WERI-Rb-1 (cell line): ENCODE measurements around the gene ABI3BP.

Source experiments
- DNase-seq: peaks from one replicate; pipeline ENCODE4 v3.0.0-alpha.2; 2020
- H3K27ac ChIP-seq: fragments of 250-450 bp; sonication (Bioruptor Pico); 2 replicates; pipeline ENCODE4 v1.5.1; 2020; ENCODE audit warnings: mild to moderate bottlenecking, moderate library complexity
- H3K27me3 ChIP-seq: fragments of 250-450 bp; sonication (Bioruptor Pico); 2 replicates; pipeline ENCODE4 v1.5.1; 2021; ENCODE audit warnings: mild to moderate bottlenecking, low read depth, moderate library complexity; ENCODE audit not compliant: insufficient read depth, severe bottlenecking
- H3K36me3 ChIP-seq: fragments of 250-450 bp; sonication (Bioruptor Pico); 2 replicates; pipeline ENCODE4 v1.5.1; 2020; ENCODE audit warnings: mild to moderate bottlenecking, moderate library complexity
- H3K4me3 ChIP-seq: 2 replicates; pipeline ENCODE4 v1.5.1; 2011; ENCODE audit warnings: low read depth, mild to moderate bottlenecking, control low read depth, low read length
- H3K9me3 ChIP-seq: fragments of 250-450 bp; sonication (Bioruptor Pico); 2 replicates; pipeline ENCODE4 v1.5.1; 2021; ENCODE audit warnings: mild to moderate bottlenecking, moderate library complexity; ENCODE audit not compliant: severe bottlenecking
- CTCF ChIP-seq: IDR thresholded peaks from 2 replicates; pipeline ENCODE4 v1.5.1; 2011; ENCODE audit warnings: low read depth, mild to moderate bottlenecking, control low read depth, inconsistent platforms, low read length

The ABI3BP gene

GRCh38 chr3:100893108-100893507 lies 100.1 kb downstream of the ABI3BP start:
- H3K27me3 ChIP-seq, result no peaks in the 10 kb centered on the region
- TF ChIP-seq CTCF, result no peak
- no peak overlapping the region for H3K27ac ChIP-seq
- no peaks in the 10 kb centered on the region for H3K36me3 ChIP-seq
- no peaks in the 10 kb centered on the region for H3K9me3 ChIP-seq
- no peak for DNase-seq
- no peak overlapping the region for H3K4me3 ChIP-seq

GRCh38 chr3:100891827-100892226 lies 101.4 kb downstream of the ABI3BP start:
- no peak for DNase-seq
- Histone ChIP-seq H3K27ac (no peak overlapping the region), H3K4me3 (no peak overlapping the region), H3K36me3 (no peaks in the 10 kb centered on the region), H3K9me3 (no peaks in the 10 kb centered on the region), H3K27me3 (no peaks in the 10 kb centered on the region)
- TF ChIP-seq CTCF, result no peak

- H3K36me3 ChIP-seq, result no peaks in the 10 kb centered on the region
- no peaks in the 10 kb centered on the region for H3K9me3 ChIP-seq
- H3K4me3 ChIP-seq, result no peak overlapping the region
- no peaks in the 10 kb centered on the region for H3K27me3 ChIP-seq
- TF ChIP-seq CTCF, result no peak
- DNase-seq, result no peak
- no peak overlapping the region for H3K27ac ChIP-seq
Measured at GRCh38 chr3:100891033-100891432, 102.2 kb downstream of the ABI3BP start.

GRCh38 chr3:100888881-100889280 lies 104.3 kb downstream of the ABI3BP start:
- H3K9me3 ChIP-seq, result no peaks in the 10 kb centered on the region
- H3K36me3 ChIP-seq, result no peaks in the 10 kb centered on the region
- no peak for DNase-seq
- H3K27ac ChIP-seq, result no peak overlapping the region
- H3K4me3 ChIP-seq, result no peak overlapping the region
- no peak for TF ChIP-seq CTCF
- H3K27me3 ChIP-seq, result no peaks in the 10 kb centered on the region

GRCh38 chr3:100882571-100882984 lies 110.6 kb downstream of the ABI3BP start:
- no peak for DNase-seq
- Histone ChIP-seq H3K4me3 (no peak overlapping the region), H3K36me3 (no peaks in the 10 kb centered on the region), H3K27me3 (no peaks in the 10 kb centered on the region), H3K27ac (no peak overlapping the region), H3K9me3 (no peaks in the 10 kb centered on the region)
- TF ChIP-seq CTCF, result no peak

GRCh38 chr3:100880845-100881244 lies 112.4 kb downstream of the ABI3BP start:
- no peak for TF ChIP-seq CTCF
- Histone ChIP-seq H3K9me3 (no peaks in the 10 kb centered on the region), H3K27me3 (no peaks in the 10 kb centered on the region), H3K4me3 (no peak overlapping the region), H3K36me3 (no peaks in the 10 kb centered on the region), H3K27ac (no peak overlapping the region)
- DNase-seq, result no peak
